ENCODE results near the gene ALDH3A2.
"Not testable (repeated sequence)": the region's sequence is repeated elsewhere in the genome, so short reads cannot be mapped to it uniquely, and the experiment has no call there.

The ALDH3A2 gene

GRCh38 chr17:19650826-19651225, 2.3 kb downstream of the ALDH3A2 start:
- no peak for DNase-seq (ENCODE audit: low spot score)

- DNase-seq (ENCODE audit: low spot score), result no peak
These were observed 3.1 kb downstream of the ALDH3A2 start for GRCh38 chr17:19651451-19652238.

- no peak for DNase-seq (ENCODE audit: low spot score)
These were observed 4.0 kb downstream of the ALDH3A2 start for GRCh38 chr17:19652595-19652994.

GRCh38 chr17:19654342-19654886, 5.9 kb downstream of the ALDH3A2 start:
- no peak for DNase-seq (ENCODE audit: low spot score)

- no peak for DNase-seq (ENCODE audit: low spot score)
These were observed 6.3 kb downstream of the ALDH3A2 start for GRCh38 chr17:19654896-19655295.

- no peak for DNase-seq (ENCODE audit: low spot score)
These were observed 7.8 kb downstream of the ALDH3A2 start for GRCh38 chr17:19656336-19656735.

GRCh38 chr17:19656851-19657581, 8.5 kb downstream of the ALDH3A2 start:
- no peak for DNase-seq (ENCODE audit: low spot score)

GRCh38 chr17:19659366-19660177, 11.0 kb downstream of the ALDH3A2 start:
- no peak for DNase-seq (ENCODE audit: low spot score)

- DNase-seq (ENCODE audit: low spot score), result no peak
These were observed 11.8 kb downstream of the ALDH3A2 start for GRCh38 chr17:19660219-19660870.

- DNase-seq (ENCODE audit: low spot score), result no peak
These were observed 12.6 kb downstream of the ALDH3A2 start for GRCh38 chr17:19661121-19661520.

GRCh38 chr17:19663097-19663496, 14.5 kb downstream of the ALDH3A2 start:
- DNase-seq (ENCODE audit: low spot score), result no peak

- no peak for DNase-seq (ENCODE audit: low spot score)
These were observed 15.7 kb downstream of the ALDH3A2 start for GRCh38 chr17:19664136-19664820.

GRCh38 chr17:19664821-19665181, 16.2 kb downstream of the ALDH3A2 start:
- DNase-seq (ENCODE audit: low spot score), result no peak

GRCh38 chr17:19669680-19670079, 21.1 kb downstream of the ALDH3A2 start:
- DNase-seq (ENCODE audit: low spot score), result not testable (repeated sequence)

GRCh38 chr17:19670908-19671307, 22.4 kb downstream of the ALDH3A2 start:
- DNase-seq (ENCODE audit: low spot score), result no peak

GRCh38 chr17:19671433-19671832, 22.9 kb downstream of the ALDH3A2 start:
- no peak for DNase-seq (ENCODE audit: low spot score)

GRCh38 chr17:19672009-19672750, 23.6 kb downstream of the ALDH3A2 start:
- no peak for DNase-seq (ENCODE audit: low spot score)

GRCh38 chr17:19673623-19674022, 25.1 kb downstream of the ALDH3A2 start:
- DNase-seq (ENCODE audit: low spot score), result no peak

- no peak for DNase-seq (ENCODE audit: low spot score)
These were observed 28.3 kb downstream of the ALDH3A2 start for GRCh38 chr17:19676896-19677295.

- no peak for DNase-seq (ENCODE audit: low spot score)
These were observed 29.3 kb downstream of the ALDH3A2 start for GRCh38 chr17:19677736-19678379.
